HL-60/S4 treated with phorbol 12-myristate 13-acetate at 8.2 ng/mL for 4 days and 3 days (cell line): ENCODE results near the gene ASMTL.
"Not testable (repeated sequence)": the region's sequence is repeated elsewhere in the genome, so short reads cannot be mapped to it uniquely, and the experiment has no call there.

Experiments
- in situ Hi-C: fragments of 300-500 bp; cut with MboI; formaldehyde crosslinking; loops from 2 replicates; pipeline ENCODE4 v1.15.0; 2022; ENCODE audit warnings: low sequenced_read_pairs

Gene ASMTL

DNA sequence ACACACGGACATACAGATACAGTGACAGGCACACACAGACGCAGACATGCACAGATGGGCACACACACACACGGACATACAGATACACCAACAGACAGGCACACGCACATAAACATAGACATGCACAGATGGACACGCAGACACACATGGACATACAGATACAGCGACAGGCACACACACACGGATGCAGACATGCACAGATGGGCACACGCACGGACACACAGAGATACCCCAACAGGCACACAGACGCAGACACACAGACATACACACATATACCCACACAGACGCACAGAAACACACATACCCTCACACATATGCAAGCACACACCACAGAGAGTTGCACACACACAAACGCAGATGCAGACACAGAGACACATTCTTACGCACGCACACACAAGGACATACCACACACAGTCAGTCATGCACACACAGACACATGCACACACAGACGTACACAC is 36.4 kb downstream of the ASMTL start:
- in situ Hi-C loops: no loop called here

GRCh38 chrX:1412551-1413161 is 40.1 kb downstream of the ASMTL start:
- in situ Hi-C loops: no loop called here

- in situ Hi-C loops: no loop called here
Measured at GRCh38 chrX:1411326-1411725, 41.4 kb downstream of the ASMTL start.

GRCh38 chrX:1407035-1407434 is 45.7 kb downstream of the ASMTL start:
- in situ Hi-C loops: no loop called here

DNA sequence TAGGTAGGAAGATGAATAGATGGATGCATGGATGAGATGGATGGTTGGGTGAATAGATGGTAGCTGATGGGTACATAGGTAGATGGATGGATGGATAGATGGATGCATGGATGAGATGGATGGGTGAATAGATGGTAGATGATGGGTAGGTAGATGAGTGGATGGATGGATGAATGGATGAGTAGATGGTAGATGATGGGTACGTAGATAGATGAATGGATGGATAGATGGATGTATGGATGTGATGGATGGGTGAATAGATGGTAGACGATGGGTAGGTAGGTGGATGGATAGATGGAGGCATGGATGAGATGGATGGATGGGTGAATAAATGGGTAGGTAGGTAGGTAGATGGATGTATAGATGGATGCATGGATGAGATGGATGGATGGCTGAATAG is 46.9 kb downstream of the ASMTL start:
- in situ Hi-C loops: not testable (repeated sequence)

GRCh38 chrX:1403867-1404266 is 48.8 kb downstream of the ASMTL start:
- in situ Hi-C loops: not testable (repeated sequence)

DNA sequence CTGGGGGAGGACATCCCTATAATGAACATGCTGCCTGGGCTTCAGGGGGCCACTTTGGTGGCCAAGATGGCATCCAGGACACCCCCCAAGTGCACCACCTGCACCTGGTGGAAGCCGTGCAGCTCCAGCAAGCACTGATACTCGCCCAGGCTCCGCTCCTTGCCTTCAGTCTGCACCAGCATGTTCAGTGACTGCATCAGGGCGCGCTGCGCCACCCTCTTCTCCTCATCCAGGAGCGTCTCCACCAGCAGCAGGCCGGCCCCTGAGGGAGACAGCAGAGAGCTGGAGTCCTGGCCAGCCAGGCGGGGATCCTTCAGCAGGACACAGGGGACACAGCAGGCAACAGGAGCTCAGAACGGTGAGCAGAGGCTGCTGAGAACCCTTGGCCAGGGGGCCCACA is 49.5 kb downstream of the ASMTL start:
- in situ Hi-C loops: no loop called here

DNA sequence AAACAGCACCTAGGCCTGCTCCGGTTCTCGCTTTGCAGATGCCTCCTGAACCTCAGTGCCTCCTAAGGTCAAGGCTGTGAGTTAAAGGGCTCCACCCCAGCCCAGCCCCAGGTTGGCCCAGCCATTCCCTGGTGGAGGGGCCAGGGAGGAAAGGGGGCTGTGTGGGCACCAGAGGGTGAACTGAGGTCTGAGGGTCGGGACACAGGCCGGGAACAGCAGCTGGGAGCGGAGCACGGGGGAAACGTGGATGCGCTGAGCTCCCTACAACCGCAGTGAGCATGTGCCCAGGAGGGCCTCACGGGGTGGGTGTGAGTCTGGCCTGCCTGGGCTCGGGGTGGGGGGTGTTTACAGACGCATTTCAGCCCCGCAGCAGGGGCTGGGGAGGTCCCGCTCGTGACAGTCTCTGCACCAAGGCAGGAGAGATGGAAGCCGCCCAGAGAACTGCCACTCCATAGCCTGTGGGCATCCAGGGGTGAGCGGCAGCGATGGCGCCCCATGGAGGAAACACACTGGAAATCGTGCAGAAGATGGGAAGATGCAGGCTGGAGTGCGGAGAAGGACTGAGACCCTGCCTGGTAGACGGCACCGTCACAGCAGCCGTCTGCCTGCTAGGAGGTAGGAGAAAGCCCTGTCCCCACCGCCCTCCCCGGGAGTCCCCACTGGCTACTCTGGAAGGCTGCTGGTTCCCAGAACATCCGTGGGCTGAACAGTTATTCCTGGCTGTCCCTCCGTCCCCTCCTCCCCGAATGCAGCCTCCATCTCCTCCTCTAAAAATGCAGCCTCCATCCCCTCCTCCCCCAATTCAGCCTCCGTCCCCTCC is 50.9 kb downstream of the ASMTL start:
- in situ Hi-C loops: no loop called here

- in situ Hi-C loops: no loop called here
Measured at GRCh38 chrX:1400742-1401471, 51.8 kb downstream of the ASMTL start.

GRCh38 chrX:1400049-1400448 is 52.7 kb downstream of the ASMTL start:
- in situ Hi-C loops: no loop called here

- in situ Hi-C loops: no loop called here
Measured at GRCh38 chrX:1398431-1399340, 54.0 kb downstream of the ASMTL start.

- in situ Hi-C loops: no loop called here
Measured at GRCh38 chrX:1397441-1398270, 55.1 kb downstream of the ASMTL start.

- in situ Hi-C loops: no loop called here
Measured at GRCh38 chrX:1397001-1397400, 55.7 kb downstream of the ASMTL start.

DNA sequence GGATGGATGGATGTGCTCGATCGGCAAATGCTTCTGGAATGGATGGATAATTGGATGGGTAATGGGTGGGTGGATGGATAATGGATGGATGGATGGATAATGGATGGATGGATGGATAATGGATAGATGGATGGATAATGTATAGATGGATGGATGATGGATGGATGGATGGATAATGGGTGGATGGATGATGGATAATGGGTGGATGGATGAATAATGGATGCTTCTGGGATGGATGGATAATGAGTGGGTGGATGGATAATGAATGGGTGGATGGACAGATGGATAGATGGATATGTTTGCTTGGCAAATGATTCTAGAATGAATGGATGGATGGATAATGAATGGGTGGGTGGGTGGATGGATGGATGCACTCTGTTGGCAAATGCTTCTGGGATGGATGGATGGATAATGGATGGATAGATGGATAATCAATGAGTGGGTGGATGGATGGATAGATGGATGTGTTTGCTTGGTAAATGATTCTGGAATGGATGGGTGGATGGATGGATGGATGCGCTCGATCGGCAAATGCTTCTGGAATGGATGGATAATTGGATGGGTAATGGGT is 57.0 kb downstream of the ASMTL start:
- in situ Hi-C loops: no loop called here

GRCh38 chrX:1394731-1395501 is 57.8 kb downstream of the ASMTL start:
- in situ Hi-C loops: no loop called here

DNA sequence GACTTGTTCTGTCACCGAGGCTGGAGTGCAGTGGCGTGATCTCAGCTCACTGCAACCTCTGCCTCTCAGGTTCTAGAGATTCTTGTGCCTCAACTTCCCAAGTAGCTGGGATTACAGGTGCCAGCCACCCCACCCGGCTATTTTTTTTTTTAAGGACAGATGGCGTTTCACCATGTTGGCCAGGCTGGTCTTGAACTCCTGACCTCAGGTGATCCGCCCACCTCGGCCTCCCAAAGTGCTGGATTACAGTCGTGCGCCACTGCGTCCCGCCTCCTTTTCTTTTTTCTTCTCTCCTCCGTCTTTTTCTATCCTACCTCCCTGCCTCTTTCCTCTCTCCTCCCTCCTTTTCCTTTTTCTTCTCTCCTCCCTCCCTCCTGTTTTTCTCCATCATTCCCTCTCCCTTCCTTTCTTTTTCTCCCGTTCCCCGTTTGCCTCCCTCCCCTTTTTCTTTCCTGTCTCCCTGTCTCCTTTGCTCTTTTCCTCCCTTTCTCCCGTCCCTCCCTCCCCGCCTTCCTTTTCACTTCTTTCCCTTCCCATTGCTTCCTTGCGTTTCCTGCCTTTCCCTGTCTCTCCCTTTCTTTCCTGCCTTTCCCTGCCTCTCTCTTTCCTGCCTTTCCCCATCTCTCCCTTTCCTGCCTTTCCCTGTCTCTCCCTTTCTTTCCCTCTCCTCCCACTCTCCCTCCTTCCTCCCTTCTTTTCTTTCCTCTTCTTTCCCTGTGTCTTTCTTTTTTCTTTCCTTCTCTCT is 58.7 kb downstream of the ASMTL start:
- in situ Hi-C loops: no loop called here

DNA sequence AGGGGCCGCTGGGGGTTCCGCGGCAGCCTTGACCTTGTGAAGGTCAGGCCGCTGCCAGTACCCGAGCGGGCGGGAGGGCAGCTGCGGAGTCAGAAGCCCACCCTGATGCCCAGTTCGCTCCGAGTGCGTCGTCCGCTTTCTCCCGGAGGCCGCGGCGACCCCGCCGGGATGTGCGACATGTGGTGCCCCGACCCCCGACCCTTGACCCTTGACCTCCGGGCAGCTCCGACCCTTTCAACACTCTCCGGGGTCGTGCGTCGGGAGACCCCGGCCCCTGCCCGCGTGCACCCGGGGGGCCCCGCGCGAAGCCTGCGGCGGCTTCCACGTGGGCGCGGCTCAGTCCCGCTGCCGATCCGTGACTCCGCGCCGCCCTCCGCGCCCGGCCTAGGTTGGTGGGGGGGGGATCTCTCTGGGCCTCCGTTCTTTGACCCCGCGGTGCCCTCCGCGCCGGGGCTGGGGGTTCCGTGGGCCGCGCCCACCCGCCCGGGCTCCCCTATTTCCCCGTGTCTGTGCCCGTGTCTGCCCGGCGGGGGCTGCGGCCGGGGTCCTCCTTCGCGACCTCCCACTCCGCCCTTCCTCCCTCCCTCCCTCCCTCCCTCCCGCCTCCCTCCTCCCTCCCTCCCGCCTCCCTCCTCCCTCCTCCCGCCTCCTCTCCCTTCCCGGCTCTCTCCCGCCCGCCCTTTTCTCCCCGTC is 60.2 kb downstream of the ASMTL start:
- in situ Hi-C loops: no loop called here
